SH-SY5Y (cell line): Measurements from ENCODE around the gene FCAMR.

Experiments used
- GATA2 ChIP-seq: IDR thresholded peaks from 2 replicates; pipeline ENCODE4 v1.6.1; 2011; ENCODE audit warnings: mild to moderate bottlenecking, low read depth, low read length
- GATA3 ChIP-seq: IDR thresholded peaks from 2 replicates; pipeline ENCODE4 v1.6.1; 2011; ENCODE audit warnings: low read depth, mild to moderate bottlenecking, low read length, moderate library complexity

DNA sequence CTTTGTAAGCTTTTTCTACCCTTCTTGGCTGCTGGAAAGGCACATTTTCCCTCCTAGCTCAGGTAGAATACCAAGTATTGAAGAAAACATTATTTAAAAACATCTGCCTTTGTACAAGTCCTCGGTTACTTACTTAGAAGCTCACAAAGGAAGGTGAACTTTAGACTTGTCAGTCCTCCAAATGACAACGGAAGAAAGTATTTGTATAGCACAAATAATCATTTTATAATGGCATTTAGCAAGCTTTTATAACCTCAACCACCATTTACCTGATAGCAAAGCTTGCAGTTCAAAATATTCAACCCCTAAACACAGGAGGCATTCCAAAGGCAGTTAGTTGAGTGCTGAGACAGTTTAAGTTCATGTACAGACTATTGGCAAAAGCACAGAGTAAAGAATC is 2.5 kb upstream of the FCAMR start:
- TF ChIP-seq GATA2 (no peak), GATA3 (no peak)
